Activated T-cell treated with anti-CD3 and anti-CD28 coated beads, Interleukin-2, amount 50 U/mL, for 24 hours (primary cell): ENCODE data around the gene UGT1A9.
"Not testable (repeated sequence)": the region's sequence is repeated elsewhere in the genome, so short reads cannot be mapped to it uniquely, and the experiment has no call there.

ENCODE experiments used
- DNase-seq: peaks from one replicate; pipeline ENCODE4 v3.0.0-alpha.2; 2020
- H3K27ac Mint-ChIP-seq: 2 replicates; pipeline ENCODE4 v1.8.0; 2020; ENCODE audit warnings: mild to moderate bottlenecking, mixed read lengths
- H3K27me3 Mint-ChIP-seq: 2 replicates; pipeline ENCODE4 v1.8.0; 2020; ENCODE audit warnings: mixed read lengths
- H3K36me3 Mint-ChIP-seq: 2 replicates; pipeline ENCODE4 v1.8.0; 2020; ENCODE audit warnings: low read depth, mixed read lengths
- H3K4me1 Mint-ChIP-seq: 2 replicates; pipeline ENCODE4 v1.8.0; 2020; ENCODE audit warnings: low read depth, mixed read lengths
- H3K4me3 Mint-ChIP-seq: 2 replicates; pipeline ENCODE4 v1.8.0; 2020; ENCODE audit warnings: mild to moderate bottlenecking, moderate library complexity, mixed read lengths
- H3K9me3 Mint-ChIP-seq: 2 replicates; pipeline ENCODE4 v1.8.0; 2020; ENCODE audit warnings: mixed read lengths

Gene UGT1A9

GRCh38 chr2:233671290-233672161, at the start of gene UGT1A9:
UGT1A9 (plus strand) TSS chr2:233671898; CDS start chr2:233671935, 37 bp downstream.
- DNase-seq: no peak
- Mint-ChIP-seq H3K36me3 (no peaks in the 10 kb centered on the region), H3K9me3 (no peaks in the 10 kb centered on the region), H3K4me3 (no peak within 1 kb of the TSS), H3K27ac (no peak within 1 kb of the TSS), H3K27me3 (peaks cover 47% of the 10 kb centered on the region), H3K4me1 (no peaks in the 10 kb centered on the region)

- Mint-ChIP-seq H3K4me3 (no peak overlapping the region), H3K9me3 (peaks cover 13% of the 10 kb centered on the region), H3K27ac (no peak overlapping the region), H3K4me1 (no peaks in the 10 kb centered on the region), H3K27me3 (peaks cover 53% of the 10 kb centered on the region), H3K36me3 (no peaks in the 10 kb centered on the region)
- no peak for DNase-seq
Observed at GRCh38 chr2:233627331-233628025, 44.2 kb upstream of the UGT1A9 start.

- peaks cover 48% of the 10 kb centered on the region for H3K27me3 Mint-ChIP-seq
- not testable (repeated sequence) for H3K4me1 Mint-ChIP-seq, H3K4me3 Mint-ChIP-seq, DNase-seq, H3K9me3 Mint-ChIP-seq, H3K27ac Mint-ChIP-seq, H3K36me3 Mint-ChIP-seq
Observed at GRCh38 chr2:233636306-233636705, 35.4 kb upstream of the UGT1A9 start, which contains the start of gene UGT1A10. UGT1A10 (plus strand) TSS chr2:233636448; CDS start chr2:233636523, 75 bp downstream.

GRCh38 chr2:233638836-233639235, 32.9 kb upstream of the UGT1A9 start:
- Mint-ChIP-seq H3K27ac (no peak overlapping the region), H3K4me1 (peaks cover 7% of the 10 kb centered on the region), H3K36me3 (no peaks in the 10 kb centered on the region), H3K27me3 (peaks cover 24% of the 10 kb centered on the region), H3K4me3 (no peak overlapping the region), H3K9me3 (no peaks in the 10 kb centered on the region)
- DNase-seq: no peak

DNA sequence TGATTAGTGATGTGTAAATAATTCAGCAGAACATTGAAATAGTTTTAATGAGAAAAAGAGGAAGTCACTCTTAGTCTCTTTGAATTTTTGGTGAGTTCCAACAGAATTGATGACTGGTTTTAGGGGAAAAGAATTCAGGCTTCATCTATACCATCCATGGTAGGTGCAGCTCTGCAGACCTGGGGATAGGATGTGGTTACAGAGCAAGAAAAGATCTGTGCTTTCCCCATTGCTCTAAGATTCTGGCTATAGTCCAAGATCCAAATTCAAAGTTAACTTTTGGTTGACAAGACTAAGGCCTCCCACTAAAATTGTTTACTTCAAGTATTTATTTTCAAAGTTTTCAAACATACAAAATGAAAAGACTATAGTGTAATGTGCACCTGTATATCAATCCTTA, 31.8 kb upstream of the UGT1A9 start:
- no peak for DNase-seq
- Mint-ChIP-seq H3K4me1 (peaks cover 7% of the 10 kb centered on the region), H3K27ac (no peak overlapping the region), H3K27me3 (peaks cover 26% of the 10 kb centered on the region), H3K9me3 (peaks cover 4% of the 10 kb centered on the region), H3K36me3 (no peaks in the 10 kb centered on the region), H3K4me3 (no peak overlapping the region)

DNA sequence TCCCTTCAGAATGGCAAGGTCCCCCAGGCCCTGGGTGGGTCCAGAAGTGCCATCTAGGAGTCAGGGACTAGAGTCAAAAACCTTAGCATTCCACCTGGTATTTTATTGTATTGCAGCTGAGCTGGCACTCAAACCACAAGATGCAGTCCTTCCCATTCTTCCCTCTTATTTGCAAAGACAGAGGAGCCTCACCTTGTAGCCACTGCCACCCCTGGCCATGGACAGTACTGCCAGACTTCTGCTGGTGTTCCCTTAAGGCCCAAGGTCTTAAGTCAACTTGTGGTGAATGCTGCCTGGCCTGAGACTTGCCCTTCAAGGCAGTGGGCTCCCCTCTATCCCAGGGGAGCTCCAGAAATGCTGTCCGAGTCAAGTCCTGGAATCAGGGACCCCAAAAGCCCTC, 28.6 kb upstream of the UGT1A9 start:
- peaks cover 26% of the 10 kb centered on the region for H3K27me3 Mint-ChIP-seq

GRCh38 chr2:233646033-233646432, 25.7 kb upstream of the UGT1A9 start:
- H3K27ac Mint-ChIP-seq, DNase-seq, H3K4me3 Mint-ChIP-seq, H3K36me3 Mint-ChIP-seq, H3K4me1 Mint-ChIP-seq: not testable (repeated sequence)
- Mint-ChIP-seq H3K27me3 (peaks cover 32% of the 10 kb centered on the region), H3K9me3 (peaks cover 26% of the 10 kb centered on the region)

More for the DNA sequence above, 28.6 kb upstream of the UGT1A9 start:
- no peak overlapping the region for H3K27ac Mint-ChIP-seq
- H3K36me3 Mint-ChIP-seq: peaks cover 5% of the 10 kb centered on the region
- H3K9me3 Mint-ChIP-seq: peaks cover 26% of the 10 kb centered on the region
- H3K4me1 Mint-ChIP-seq: peaks cover 7% of the 10 kb centered on the region
- no peak overlapping the region for H3K4me3 Mint-ChIP-seq
- DNase-seq: no peak

GRCh38 chr2:233650981-233651380, 20.7 kb upstream of the UGT1A9 start:
- peaks cover 42% of the 10 kb centered on the region for H3K27me3 Mint-ChIP-seq
- H3K9me3 Mint-ChIP-seq: peaks cover 14% of the 10 kb centered on the region
- no peak overlapping the region for H3K27ac Mint-ChIP-seq
- no peak overlapping the region for H3K4me3 Mint-ChIP-seq
- H3K36me3 Mint-ChIP-seq: peaks cover 5% of the 10 kb centered on the region
- H3K4me1 Mint-ChIP-seq: no peaks in the 10 kb centered on the region
- no peak for DNase-seq

- DNase-seq: no peak
- Mint-ChIP-seq H3K4me1 (peaks cover under 1% of the 10 kb centered on the region), H3K9me3 (peaks cover 12% of the 10 kb centered on the region), H3K36me3 (peaks cover 3% of the 10 kb centered on the region), H3K27ac (no peak overlapping the region), H3K27me3 (peaks cover 40% of the 10 kb centered on the region), H3K4me3 (no peak overlapping the region)
Observed at GRCh38 chr2:233651430-233651829, 20.3 kb upstream of the UGT1A9 start.

DNA sequence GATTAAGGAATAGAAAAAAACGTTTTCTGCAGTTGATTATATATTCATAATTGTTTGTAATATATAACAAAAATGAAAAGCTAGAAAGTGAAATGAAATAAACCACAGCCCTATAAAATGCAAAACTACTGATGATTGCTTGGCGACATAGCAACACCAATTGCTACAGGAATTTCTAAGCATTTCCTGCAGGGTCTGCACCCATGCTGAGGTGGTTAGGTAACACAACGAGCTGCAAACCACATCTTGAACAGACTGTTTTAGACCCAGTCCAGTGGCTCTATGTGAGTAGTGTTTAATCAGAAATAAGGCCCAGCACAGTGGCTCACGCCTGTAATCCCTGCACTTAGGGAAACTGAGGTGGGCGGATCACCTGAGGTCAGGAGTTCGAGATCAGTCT, 17.2 kb upstream of the UGT1A9 start:
- no peak overlapping the region for H3K4me3 Mint-ChIP-seq
- no peak for DNase-seq
- peaks cover 3% of the 10 kb centered on the region for H3K4me1 Mint-ChIP-seq
- H3K9me3 Mint-ChIP-seq: no peaks in the 10 kb centered on the region
- no peaks in the 10 kb centered on the region for H3K36me3 Mint-ChIP-seq
- H3K27me3 Mint-ChIP-seq: peaks cover 43% of the 10 kb centered on the region
- no peak overlapping the region for H3K27ac Mint-ChIP-seq

GRCh38 chr2:233655043-233655442, 16.7 kb upstream of the UGT1A9 start:
- H3K27ac Mint-ChIP-seq: no peak overlapping the region
- peaks cover 3% of the 10 kb centered on the region for H3K4me1 Mint-ChIP-seq
- DNase-seq: no peak
- no peak overlapping the region for H3K4me3 Mint-ChIP-seq
- no peaks in the 10 kb centered on the region for H3K36me3 Mint-ChIP-seq
- H3K27me3 Mint-ChIP-seq: peaks cover 47% of the 10 kb centered on the region
- no peaks in the 10 kb centered on the region for H3K9me3 Mint-ChIP-seq

- H3K27me3 Mint-ChIP-seq: peaks cover 48% of the 10 kb centered on the region
- H3K4me3 Mint-ChIP-seq, H3K9me3 Mint-ChIP-seq, H3K27ac Mint-ChIP-seq, DNase-seq, H3K4me1 Mint-ChIP-seq, H3K36me3 Mint-ChIP-seq: not testable (repeated sequence)
Observed at GRCh38 chr2:233655943-233656342, 15.8 kb upstream of the UGT1A9 start.

GRCh38 chr2:233656443-233656842, 15.3 kb upstream of the UGT1A9 start:
- Mint-ChIP-seq H3K27me3 (peaks cover 46% of the 10 kb centered on the region), H3K4me3 (no peak overlapping the region), H3K27ac (no peak overlapping the region), H3K4me1 (peaks cover 3% of the 10 kb centered on the region), H3K36me3 (no peaks in the 10 kb centered on the region), H3K9me3 (no peaks in the 10 kb centered on the region)
- DNase-seq: no peak

- H3K27me3 Mint-ChIP-seq: peaks cover 46% of the 10 kb centered on the region
- H3K9me3 Mint-ChIP-seq: no peaks in the 10 kb centered on the region
- peaks cover 3% of the 10 kb centered on the region for H3K4me1 Mint-ChIP-seq
- H3K4me3 Mint-ChIP-seq: no peak overlapping the region
- no peaks in the 10 kb centered on the region for H3K36me3 Mint-ChIP-seq
- no peak overlapping the region for H3K27ac Mint-ChIP-seq
- no peak for DNase-seq
Observed at GRCh38 chr2:233658610-233659009, 13.1 kb upstream of the UGT1A9 start.

DNA sequence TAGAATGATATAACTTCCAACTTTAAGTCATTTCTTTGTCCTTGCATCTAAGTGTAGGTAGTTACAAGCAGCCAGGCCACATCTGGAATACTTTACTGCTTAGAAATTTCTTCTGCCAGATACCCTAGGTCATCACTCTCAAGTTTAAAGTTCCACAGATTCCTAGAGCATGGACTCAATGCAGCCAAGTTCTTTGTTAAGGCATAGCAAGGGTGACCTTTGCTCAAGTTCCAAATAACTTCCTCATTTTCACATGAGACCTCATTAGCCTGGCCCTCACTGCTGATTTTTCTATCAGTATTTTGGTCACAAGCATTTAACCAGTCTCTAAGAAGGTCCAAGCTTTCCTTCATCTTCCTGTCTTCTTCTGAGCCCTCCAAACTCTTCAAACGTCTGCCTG, 7.8 kb upstream of the UGT1A9 start:
- no peak for DNase-seq
- no peaks in the 10 kb centered on the region for H3K36me3 Mint-ChIP-seq
- H3K9me3 Mint-ChIP-seq: no peaks in the 10 kb centered on the region
- H3K4me1 Mint-ChIP-seq: no peaks in the 10 kb centered on the region
- H3K27ac Mint-ChIP-seq: no peak overlapping the region
- no peak overlapping the region for H3K4me3 Mint-ChIP-seq
- peaks cover 63% of the 10 kb centered on the region for H3K27me3 Mint-ChIP-seq
